NT2/D1 (cell line): ENCODE measurements around the gene TMEM92.

Experiments
- SUZ12 ChIP-seq: IDR thresholded peaks from 2 replicates; pipeline ENCODE4 v1.6.1; 2011; ENCODE audit not compliant: insufficient read length, insufficient read depth; ENCODE audit errors: extremely low read depth
- YY1 ChIP-seq: IDR thresholded peaks from 2 replicates; pipeline ENCODE4 v1.6.1; 2011; ENCODE audit not compliant: insufficient read length, insufficient read depth
- ZNF274 ChIP-seq: IDR thresholded peaks from 2 replicates; pipeline ENCODE4 v1.6.1; 2011; ENCODE audit warnings: mild to moderate bottlenecking, low read depth, low read length

DNA sequence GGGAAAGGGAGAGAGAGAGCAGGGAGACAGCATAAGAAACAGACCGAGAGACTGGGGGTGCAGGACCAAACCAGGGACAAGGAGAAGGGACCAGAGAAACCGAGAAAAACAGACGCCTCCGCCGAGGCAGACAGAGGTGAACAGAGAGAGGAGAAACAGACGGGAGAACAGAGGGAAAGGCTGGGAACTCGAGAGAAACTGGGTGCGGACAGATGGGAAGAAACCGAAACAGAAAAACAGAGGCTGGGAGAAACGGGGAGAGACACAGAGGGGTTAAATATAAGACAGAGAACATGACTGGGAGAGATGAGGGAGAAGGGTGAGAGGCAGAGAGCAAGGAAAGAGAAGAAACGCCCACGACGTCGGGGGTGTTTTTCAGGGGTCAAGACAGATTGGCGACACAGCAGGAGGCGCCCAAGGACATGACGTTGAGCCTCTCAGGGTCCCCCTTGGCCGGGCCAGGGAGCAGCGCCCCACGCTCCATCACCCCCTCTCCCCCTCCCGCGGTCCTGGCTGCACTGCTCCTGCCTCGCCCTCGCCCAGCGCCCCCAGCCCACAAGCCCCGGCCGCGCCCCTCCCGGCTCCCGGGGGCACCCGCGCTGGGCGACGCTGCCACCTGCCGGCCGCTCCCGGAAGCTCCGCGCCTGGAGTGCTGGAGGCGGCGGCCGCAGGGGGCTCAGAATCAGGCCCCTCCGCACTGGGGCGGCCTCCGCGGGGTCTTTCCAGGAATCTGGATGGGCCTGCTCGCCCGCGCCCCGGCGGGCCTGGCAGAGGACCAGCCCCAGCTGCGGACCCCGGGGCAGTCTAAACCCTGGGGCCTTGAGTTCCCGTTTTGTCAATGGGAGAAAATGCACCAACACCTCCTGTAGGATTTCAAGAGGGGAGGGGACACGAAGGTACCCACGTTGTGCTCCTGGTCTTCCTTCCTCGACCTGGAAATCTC lies 1.3 kb upstream of the TMEM92 start:
- TF ChIP-seq ZNF274, result no peak
- TF ChIP-seq YY1, result no peak
- TF ChIP-seq SUZ12, result no peak
